GM12874 (cell line): ENCODE data around the gene RNU6-7.

Source experiments
- CTCF ChIP-seq: IDR thresholded peaks from 2 replicates; pipeline ENCODE4 v1.5.1; 2011; ENCODE audit warnings: low read depth, mild to moderate bottlenecking, control low read depth, low read length, moderate library complexity; ENCODE audit not compliant: insufficient read depth

Gene RNU6-7

DNA sequence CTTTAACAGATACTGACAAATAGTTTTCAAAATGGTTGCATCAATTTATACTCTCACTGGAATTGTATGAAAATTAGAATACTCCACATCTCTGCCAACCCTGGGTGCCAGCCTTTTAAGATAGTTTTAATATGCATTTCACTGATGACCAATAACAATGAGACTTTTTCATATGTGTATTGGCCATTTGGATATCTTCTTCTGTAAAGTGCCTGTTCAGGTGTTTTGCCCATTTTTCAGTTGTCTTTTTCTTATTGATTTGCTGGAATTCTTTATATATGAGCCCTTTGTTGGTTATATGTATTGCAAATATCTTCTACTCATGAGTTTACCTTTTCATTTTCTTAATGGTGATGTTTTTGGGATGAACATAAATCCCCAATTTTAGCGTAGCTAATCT lies 16.7 kb upstream of the RNU6-7 start:
- TF ChIP-seq CTCF = no peak

- no peak for TF ChIP-seq CTCF
Observed at GRCh38 chr14:32186248-32186647, 15.6 kb upstream of the RNU6-7 start.

DNA sequence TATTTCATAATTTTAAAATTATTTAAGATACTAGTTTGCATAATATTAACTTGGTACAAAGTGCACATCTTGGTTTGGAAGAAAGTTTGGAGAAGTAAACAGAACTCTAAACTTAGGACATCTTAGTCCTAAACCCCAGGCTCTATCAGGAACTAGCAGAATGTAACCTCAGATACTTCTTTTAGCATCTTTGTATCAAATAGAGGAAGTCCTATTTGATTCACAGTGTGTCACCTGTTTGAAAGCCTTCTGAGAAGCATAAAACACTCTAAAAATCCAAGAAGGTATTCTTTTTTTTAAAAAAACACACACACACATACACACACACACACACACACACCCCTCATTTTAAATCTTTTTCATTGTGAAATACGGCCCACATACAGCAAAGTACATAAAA lies 12.0 kb upstream of the RNU6-7 start:
- TF ChIP-seq CTCF = no peak

- TF ChIP-seq CTCF = no peak
Observed at GRCh38 chr14:32190673-32191072, 11.2 kb upstream of the RNU6-7 start.

- TF ChIP-seq CTCF = no peak
Observed at GRCh38 chr14:32192712-32193373, 9.0 kb upstream of the RNU6-7 start.

DNA sequence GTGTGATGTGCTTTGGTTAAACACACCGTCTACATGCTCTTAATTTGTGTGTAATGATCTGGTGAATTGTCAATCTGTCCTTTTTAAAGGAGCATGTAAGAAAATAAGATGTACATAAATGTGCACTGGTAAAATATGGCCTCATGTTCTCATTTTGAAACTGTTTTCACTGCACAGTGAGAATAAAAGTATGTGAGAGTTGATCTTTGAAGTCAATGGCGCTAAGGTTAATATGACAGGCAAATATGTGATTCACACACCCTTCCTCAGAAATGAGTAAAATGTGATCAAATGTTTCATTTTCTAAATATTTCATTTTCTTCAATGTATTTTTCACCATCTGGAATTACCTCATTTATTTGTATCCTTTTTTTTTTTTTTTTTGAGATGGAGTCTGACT lies 8.3 kb upstream of the RNU6-7 start:
- TF ChIP-seq CTCF = no peak

DNA sequence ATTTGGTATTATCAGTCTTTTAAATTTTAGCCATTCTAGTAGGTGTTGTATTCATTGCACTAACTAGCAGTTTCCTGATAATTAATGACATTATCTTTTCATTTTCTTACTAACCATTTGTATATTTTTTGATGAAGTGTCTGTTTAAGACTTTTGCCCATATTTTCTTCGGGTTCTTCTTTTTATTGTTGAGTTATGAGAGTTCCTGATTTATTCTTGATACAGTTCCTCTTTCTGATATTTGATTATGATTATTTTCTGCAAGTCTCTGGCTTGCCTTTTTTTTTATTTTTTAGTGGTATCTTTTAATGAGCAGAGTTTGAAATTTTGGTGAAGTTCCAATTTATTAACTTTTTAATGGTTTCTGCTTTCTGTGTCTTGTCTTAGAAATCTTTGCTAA lies 6.2 kb upstream of the RNU6-7 start:
- no peak for TF ChIP-seq CTCF

DNA sequence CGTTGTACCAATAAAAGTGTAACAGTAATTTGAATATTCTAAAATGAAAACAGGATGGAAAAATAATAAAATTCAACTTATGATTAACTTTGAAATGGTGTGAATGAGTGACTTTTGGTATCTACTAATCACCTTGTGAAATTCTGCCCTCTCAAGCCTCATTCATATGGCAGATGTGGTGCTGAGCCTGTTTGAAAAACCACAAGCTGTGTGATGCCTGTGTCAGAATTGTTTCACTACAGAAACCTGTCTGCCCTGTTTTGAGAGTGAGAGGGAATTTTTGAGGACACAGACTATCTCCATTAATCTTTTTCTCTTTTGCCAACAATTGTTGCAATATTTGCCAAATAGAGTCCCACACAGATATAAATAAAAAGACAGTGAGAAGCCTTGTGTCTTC lies 3.9 kb upstream of the RNU6-7 start:
- no peak for TF ChIP-seq CTCF
